NCI-H146 (cell line): ENCODE results near the gene RYR1.
"Not testable (repeated sequence)": the region's sequence is repeated elsewhere in the genome, so short reads cannot be mapped to it uniquely, and the experiment has no call there.

Experiments
- DNase-seq: peaks from one replicate; lab custom pipeline; 2025; lab: John Stamatoyannopoulos, UW

RYR1 gene

GRCh38 chr19:38427035-38427677, 6.3 kb upstream of the RYR1 start:
- not testable (repeated sequence) for DNase-seq

GRCh38 chr19:38429055-38429810, 4.3 kb upstream of the RYR1 start:
- no peak for DNase-seq

GRCh38 chr19:38429811-38430156, 3.7 kb upstream of the RYR1 start:
- no peak for DNase-seq

GRCh38 chr19:38430931-38431330, 2.6 kb upstream of the RYR1 start:
- no peak for DNase-seq

- no peak for DNase-seq
Measured at GRCh38 chr19:38434549-38435051, 1.1 kb downstream of the RYR1 start.

- DNase-seq: no peak
Measured at GRCh38 chr19:38437295-38437694, 3.8 kb downstream of the RYR1 start.

GRCh38 chr19:38437917-38438316, 4.4 kb downstream of the RYR1 start:
- no peak for DNase-seq

GRCh38 chr19:38440592-38440991, 7.1 kb downstream of the RYR1 start:
- DNase-seq: no peak

GRCh38 chr19:38441657-38442348, 8.3 kb downstream of the RYR1 start:
- DNase-seq: no peak

GRCh38 chr19:38442736-38443135, 9.2 kb downstream of the RYR1 start:
- DNase-seq: no peak

GRCh38 chr19:38443458-38443999, 10.0 kb downstream of the RYR1 start:
- DNase-seq: no peak

GRCh38 chr19:38444026-38444425, 10.5 kb downstream of the RYR1 start:
- DNase-seq: no peak

GRCh38 chr19:38445362-38445761, 11.9 kb downstream of the RYR1 start:
- DNase-seq: no peak

- DNase-seq: no peak
Measured at GRCh38 chr19:38448225-38448624, 14.7 kb downstream of the RYR1 start.

- DNase-seq: no peak
Measured at GRCh38 chr19:38449518-38449917, 16.0 kb downstream of the RYR1 start.

GRCh38 chr19:38451036-38451435, 17.5 kb downstream of the RYR1 start:
- no peak for DNase-seq

GRCh38 chr19:38451629-38452028, 18.1 kb downstream of the RYR1 start:
- DNase-seq: no peak

- DNase-seq: peak; percentile 17
Measured at GRCh38 chr19:38452430-38453366, 19.2 kb downstream of the RYR1 start.

- DNase-seq: no peak
Measured at GRCh38 chr19:38453596-38453995, 20.1 kb downstream of the RYR1 start.

GRCh38 chr19:38455031-38455430, 21.5 kb downstream of the RYR1 start:
- DNase-seq: no peak

- no peak for DNase-seq
Measured at GRCh38 chr19:38457202-38457601, 23.7 kb downstream of the RYR1 start.
